HG03378 (cell line): ENCODE data around the gene RPL29.

ENCODE experiments used
- ATAC-seq: cut with Tn5 transposase; IDR thresholded peaks from one replicate; pipeline ENCODE4 v1.9.1; 2021; ENCODE audit warnings: mild to moderate bottlenecking, moderate library complexity; ENCODE audit not compliant: unreplicated experiment

Gene RPL29

DNA sequence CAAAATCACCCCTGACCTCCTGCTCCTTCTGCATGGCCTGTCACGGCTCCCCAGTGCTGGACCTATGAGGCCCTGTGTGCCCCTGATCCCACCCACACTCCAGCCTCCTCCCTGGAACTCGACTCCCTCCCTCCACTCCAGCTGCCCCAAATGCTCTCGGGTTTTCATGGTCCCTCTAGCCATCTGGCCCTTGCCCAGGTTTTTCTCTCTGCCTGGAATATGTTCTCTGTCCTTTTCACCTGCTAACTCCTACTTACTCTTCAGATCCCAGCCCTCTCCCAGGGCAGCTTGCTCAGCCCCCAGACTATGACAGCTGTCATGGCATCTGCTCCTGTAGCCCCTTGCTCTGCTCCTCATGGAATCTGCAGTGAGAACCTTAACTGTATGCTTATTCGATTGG is 30.3 kb upstream of the RPL29 start:
- no peak for ATAC-seq

- no peak for ATAC-seq
Measured at GRCh38 chr3:52025453-52025852, 29.8 kb upstream of the RPL29 start.

- ATAC-seq: no peak
Measured at GRCh38 chr3:52024765-52025452, 29.2 kb upstream of the RPL29 start.

GRCh38 chr3:52023860-52024764 is 28.4 kb upstream of the RPL29 start:
- no peak for ATAC-seq

- ATAC-seq: no peak
Measured at GRCh38 chr3:52023101-52023770, 27.5 kb upstream of the RPL29 start.

- ATAC-seq: no peak
Measured at GRCh38 chr3:52022323-52023100, 26.8 kb upstream of the RPL29 start.

GRCh38 chr3:52021489-52022268 is 26.0 kb upstream of the RPL29 start:
- ATAC-seq: no peak

DNA sequence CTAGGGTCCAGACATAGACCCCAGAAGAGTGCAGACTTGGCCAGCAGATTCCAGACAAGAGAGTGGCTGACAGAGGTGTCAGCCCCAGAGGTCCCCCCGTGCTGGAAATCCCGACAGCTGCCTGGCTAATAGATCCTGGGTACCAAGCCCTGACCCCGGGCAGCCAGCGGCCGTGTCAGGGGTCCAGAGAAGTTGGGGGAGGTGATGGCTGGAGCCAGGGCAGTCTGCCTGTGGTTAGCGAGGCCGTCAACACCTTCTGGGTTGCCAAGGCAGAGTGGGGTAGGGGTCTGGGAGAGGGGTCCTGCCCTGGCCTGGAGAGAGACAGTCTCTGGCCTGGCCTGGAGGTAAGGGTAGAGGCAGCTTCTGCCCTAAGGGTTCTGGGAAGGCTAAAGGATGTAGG is 25.1 kb upstream of the RPL29 start:
- no peak for ATAC-seq

GRCh38 chr3:52019352-52020080 is 23.8 kb upstream of the RPL29 start:
- ATAC-seq: no peak

GRCh38 chr3:52018319-52019000 is 22.8 kb upstream of the RPL29 start:
- ATAC-seq: no peak

DNA sequence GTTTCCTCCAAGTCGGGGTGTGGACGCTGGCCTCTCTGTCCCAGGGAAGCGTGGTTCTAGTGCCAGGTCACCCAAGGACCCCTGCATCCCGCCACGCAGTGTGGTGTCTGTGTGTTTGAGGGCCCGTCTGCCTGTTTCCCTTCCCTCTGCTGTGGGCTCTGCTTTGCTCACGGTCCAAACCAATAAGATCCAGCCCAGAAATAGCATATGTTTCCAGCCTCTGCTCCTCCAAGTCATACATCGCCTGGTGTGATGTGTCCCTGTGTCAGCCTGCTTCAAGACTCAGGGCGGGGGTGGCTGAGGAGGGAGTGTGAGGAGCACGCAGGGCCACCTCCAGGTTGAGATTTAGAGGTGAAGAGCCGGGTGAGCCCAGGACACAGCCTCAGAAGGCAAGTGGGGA is 21.9 kb upstream of the RPL29 start:
- no peak for ATAC-seq

DNA sequence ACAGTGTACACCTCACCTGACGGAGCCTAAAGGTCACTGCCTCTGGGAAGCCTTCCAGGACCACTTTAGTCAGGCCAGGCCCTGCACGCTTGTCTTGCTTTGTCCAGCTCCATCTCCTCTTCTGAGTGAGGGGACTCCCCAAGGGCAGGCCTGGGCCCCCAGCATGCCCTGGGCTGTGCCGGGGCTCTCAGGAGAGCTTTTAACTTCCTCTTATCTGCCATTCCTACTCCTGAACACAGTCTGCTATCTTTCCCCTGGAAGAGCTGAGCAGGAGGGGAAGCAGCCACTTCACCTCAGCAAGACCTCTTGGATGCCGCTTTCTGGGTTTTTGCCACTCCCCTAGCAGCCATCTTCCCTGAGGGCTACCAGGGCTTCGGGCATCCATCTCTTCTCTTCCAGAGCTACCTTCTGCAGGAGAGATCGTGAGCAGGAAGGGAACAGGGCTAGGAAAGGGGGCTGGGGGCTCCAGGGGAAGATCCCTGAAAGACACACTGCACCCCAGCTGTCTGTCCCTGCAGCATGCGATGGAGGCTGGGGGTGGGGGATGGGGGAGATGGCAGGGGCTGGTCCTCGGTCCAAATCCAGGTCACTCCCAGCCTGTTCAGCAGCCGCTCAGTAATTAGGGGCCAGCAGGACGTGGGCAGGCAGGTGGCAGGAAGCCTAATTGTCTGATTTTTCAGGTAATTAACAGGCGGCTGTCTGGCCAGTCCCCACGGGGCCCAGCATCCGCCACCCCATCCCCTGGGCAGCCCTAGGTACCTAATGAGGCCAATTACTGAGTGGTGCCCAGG is 19.9 kb upstream of the RPL29 start:
- no peak for ATAC-seq

DNA sequence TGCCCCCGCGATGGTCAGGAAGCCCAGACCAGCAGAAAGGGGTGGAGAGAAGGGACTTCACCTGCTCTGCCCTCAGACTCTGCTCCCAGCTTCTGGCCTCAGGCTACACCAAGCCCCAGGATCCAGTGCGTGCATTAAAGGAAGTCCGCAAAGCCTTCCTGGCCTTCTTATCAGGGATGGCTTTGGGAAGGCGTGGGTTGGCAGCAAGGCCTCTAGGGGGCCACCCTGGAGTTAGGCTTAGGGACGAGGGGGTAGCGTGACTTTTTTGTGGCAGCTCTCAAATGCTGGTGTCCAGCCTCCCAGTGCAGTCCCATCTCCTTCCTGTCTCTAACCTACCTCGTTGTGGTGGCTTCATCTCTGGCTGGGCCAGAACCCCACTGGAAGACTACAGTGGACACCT is 18.9 kb upstream of the RPL29 start:
- ATAC-seq: no peak

DNA sequence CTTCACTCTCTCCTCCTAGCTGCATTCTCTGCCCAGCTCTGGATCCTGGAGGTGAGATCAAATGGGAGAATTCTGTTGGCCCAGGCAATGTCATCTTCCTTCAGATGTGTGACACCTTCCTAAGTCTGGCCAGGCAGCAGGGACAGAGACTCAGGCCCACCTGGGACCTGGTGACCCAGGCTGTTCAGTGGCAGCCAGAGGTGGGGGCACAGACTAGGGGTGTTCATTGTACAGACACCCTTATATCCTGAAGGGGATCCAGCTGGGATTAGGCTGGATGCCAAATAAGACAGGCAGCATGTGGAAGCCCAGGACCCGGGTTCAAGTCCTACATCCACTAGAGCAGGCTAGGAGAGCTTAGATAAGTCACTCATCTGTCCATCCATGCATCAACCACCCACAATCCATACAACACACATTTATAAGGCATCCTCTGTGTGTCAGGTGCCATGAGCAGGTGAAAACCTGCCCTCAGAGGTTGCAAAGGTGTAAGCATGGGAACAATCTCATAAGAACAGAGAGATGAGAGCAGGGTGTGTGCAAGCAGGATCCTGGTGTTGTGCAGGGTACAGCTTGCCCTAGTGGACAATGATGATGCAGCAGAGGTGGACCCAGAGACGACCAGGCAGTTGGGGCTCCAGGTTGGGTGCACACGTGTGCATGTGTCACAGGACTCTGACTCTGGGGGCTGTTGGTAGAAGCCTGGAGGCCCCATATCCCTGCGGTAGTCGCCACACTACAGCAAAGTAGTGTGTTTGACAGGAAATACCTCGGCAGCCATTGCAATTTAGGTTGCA is 18.3 kb upstream of the RPL29 start:
- no peak for ATAC-seq

GRCh38 chr3:52012699-52013098 is 17.0 kb upstream of the RPL29 start:
- no peak for ATAC-seq

DNA sequence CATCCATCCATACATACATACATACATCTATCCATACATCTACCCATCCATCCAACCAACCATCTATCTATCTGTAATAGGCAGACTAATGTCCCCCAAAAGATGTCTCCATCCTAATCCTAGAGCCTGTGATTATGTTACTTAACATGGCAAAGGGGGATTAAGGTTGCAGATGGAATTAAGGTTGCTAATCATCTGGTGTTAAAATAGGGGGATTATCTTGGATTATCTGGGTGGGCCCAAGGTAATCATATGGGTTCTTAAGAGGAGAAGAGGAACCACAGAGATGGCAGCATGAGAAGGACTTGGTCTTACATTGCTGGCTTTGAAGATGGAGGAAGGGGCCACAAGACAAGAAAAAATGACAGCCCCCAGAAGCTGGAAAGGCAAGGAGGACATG is 14.7 kb upstream of the RPL29 start:
- no peak for ATAC-seq

- no peak for ATAC-seq
Measured at GRCh38 chr3:52007291-52007690, 11.6 kb upstream of the RPL29 start.

- no peak for ATAC-seq
Measured at GRCh38 chr3:52006820-52007133, 11.1 kb upstream of the RPL29 start.
